Hematopoietic multipotent progenitor cell treated with erythropoietin and hydrocortisone succinate and interleukin-3 and kit ligand, for 17 days (in vitro differentiated cells): Measurements from ENCODE around the gene ADCK1.
"Not testable (repeated sequence)": the region's sequence is repeated elsewhere in the genome, so short reads cannot be mapped to it uniquely, and the experiment has no call there.

Source experiments
- DNase-seq: peaks from one replicate; pipeline ENCODE4 v3.0.0-alpha.2; 2015; ENCODE audit warnings: low spot score

Gene ADCK1

GRCh38 chr14:77903221-77903620 lies 103.3 kb downstream of the ADCK1 start:
- no peak for DNase-seq

DNA sequence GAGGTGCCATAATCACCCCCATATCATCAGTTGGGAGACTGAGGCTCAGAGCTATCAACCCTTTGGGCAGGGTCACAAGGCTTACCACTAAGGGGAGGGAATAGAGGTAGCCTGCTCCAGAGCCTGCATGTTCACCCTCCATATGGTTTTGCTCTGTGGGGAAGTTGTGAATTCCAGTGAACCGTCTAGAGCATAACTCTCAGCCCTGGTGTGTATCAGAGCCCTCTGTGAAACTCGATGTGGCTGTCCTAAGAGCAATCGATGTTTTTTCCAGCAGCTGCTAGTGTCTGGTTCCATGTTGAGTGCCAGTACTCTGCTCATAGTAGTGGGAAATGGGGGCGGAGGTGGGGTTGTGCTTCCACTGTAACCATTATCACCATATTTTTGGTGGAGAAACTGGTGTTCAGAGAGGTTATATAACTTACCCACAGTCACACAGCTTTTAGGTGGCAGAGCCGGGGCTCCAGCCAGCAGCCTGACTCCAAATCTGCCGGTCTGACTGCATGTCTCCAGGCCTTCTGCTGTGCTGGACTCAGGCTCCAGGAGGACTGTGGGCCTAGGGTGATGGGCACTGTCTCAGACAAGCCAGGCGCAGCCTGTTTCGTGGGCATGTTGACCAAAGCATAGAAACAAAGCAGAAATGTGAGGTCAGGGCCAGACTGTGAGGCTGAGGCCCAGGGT lies 104.2 kb downstream of the ADCK1 start:
- no peak for DNase-seq

DNA sequence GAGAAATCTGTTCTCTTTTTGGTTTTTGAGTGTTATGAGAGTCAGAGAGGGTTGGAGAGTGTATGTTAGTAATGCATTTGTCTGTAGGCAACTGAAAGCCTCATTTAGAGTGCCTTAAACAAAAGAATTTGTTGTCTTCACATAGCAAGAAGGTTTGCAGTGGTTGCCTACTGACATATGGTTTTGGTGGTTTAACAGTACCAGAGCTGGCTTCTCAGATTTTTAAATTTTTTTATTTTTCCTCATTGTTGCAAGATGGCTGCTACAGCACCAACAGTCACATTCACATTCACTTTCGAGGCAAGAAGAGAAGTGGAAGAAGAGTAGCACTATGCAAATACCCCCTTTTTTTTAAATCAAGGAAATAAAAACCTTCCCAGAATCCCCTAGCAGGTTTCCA lies 106.5 kb downstream of the ADCK1 start:
- DNase-seq: no peak

DNA sequence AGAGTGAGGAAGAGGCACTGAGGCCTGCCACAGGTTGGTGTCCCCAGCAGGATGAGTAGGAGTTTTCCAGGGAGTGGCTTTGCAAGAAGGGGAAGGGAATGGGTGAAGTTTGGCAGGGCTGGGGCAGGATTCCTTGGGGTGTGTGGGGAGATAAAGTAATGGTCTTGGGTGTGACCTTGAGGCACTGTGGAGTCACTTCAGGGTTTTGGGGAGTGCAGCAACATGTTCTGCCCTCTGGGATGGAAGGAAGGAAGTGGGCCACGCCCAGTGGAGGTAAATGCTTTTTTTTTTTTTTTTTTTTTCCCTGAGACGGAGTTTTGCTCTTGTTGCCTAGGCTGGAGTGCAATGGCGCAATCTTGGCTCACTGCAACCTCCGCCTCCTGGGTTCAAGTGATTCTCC lies 108.9 kb downstream of the ADCK1 start:
- DNase-seq: no peak

- no peak for DNase-seq
Observed at GRCh38 chr14:77909911-77910310, 110.0 kb downstream of the ADCK1 start.

DNA sequence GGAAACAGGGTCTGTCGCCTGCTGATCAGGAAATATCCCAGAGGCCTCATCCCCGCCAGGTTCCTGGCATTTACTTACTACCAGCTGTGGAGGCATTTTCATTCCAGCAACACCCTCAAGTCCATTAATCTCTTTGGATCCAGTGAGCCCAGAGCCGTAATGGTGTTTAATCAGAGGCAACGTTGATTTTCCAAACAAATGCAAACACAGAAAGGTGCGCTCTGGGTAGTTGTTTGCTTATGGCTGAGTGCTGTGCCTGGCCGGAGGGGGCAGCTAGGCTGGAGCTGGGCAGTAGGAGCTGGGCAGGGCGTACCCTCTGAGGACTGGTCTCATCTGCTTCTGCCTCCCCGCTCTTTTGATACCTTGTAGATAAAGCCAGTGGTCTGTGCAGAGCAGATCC lies 110.6 kb downstream of the ADCK1 start:
- no peak for DNase-seq

DNA sequence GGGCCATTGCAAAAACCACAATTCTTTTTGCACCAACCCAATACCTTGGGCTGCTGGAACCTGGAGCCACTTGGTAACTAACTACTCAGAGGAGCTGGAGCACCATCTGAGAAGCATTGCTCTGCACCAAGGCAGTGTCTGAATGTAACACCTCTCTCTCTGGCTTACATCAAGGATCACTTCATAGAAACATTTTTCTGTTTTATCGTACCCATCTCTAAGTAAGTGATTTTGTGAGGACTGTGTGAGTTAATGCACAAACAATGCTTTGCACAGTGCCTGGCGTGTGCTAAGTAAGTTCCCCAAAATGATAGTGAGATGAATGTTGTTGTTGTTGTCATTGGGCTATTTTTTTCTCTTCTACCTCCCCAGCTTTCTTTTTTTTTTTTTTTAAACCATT lies 111.4 kb downstream of the ADCK1 start:
- no peak for DNase-seq

DNA sequence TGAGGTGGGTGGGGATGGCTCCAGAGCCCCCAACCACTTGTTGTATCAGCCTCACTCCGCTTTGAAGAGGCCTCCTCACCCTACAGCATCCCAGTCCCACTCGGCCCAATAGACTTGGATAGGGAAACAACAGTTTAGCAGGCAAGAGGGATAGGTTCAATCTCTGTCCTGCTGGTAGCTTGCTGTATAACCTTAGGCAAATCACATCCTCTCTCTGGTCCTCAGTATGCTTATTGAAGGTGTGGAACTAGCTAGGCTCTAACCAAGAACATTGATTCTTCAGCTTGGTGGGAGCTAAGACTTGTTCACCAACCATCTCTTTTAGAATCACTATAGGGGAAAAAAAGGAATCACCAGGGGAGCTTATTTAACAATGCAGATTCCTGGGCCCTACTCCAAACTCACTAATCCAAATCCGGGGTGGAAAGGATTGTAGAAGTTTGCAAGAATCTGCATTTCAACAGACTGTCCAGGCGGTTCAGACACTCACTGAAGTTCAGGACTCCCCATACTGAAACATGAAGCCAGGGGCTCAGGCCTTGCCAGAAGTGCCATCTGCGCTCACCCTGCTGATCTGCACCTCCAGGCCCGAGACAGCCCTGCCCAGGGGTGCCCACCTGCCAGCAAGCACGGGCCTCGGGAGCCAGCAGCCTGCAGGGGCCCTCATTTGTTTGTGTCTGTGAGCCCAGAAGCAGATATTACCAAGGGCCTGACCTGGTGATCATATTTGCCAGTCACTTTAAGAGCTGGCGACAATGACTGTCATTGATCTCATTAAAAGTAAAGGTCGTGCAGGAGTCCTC lies 113.0 kb downstream of the ADCK1 start:
- DNase-seq: no peak

- DNase-seq: no peak
Observed at GRCh38 chr14:77914073-77914721, 114.3 kb downstream of the ADCK1 start.

- DNase-seq: not testable (repeated sequence)
Observed at GRCh38 chr14:77915390-77915789, 115.5 kb downstream of the ADCK1 start.

- DNase-seq: no peak
Observed at GRCh38 chr14:77917491-77918201, 117.7 kb downstream of the ADCK1 start.

GRCh38 chr14:77918448-77918847 lies 118.5 kb downstream of the ADCK1 start:
- DNase-seq: no peak

- DNase-seq: no peak
Observed at GRCh38 chr14:77920312-77920711, 120.4 kb downstream of the ADCK1 start.

DNA sequence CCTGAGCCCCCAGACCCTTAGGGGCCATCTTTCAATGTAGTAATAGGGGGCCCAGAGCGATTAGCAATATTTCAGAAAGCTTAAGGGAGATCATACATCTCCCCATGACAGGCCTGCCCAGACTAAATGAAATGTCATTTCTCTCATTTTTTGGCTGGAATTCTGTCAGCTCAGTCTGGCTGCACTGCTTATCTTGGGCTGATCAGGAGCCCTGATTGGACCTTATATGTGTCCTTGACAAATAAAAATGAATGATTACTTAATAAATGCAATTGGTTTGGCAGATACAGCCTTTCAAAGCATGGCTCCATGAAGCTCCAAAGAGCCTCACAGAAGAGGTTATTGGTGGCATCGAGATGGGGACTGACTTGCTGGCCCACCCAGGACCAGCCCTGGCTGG lies 121.9 kb downstream of the ADCK1 start:
- DNase-seq: no peak

DNA sequence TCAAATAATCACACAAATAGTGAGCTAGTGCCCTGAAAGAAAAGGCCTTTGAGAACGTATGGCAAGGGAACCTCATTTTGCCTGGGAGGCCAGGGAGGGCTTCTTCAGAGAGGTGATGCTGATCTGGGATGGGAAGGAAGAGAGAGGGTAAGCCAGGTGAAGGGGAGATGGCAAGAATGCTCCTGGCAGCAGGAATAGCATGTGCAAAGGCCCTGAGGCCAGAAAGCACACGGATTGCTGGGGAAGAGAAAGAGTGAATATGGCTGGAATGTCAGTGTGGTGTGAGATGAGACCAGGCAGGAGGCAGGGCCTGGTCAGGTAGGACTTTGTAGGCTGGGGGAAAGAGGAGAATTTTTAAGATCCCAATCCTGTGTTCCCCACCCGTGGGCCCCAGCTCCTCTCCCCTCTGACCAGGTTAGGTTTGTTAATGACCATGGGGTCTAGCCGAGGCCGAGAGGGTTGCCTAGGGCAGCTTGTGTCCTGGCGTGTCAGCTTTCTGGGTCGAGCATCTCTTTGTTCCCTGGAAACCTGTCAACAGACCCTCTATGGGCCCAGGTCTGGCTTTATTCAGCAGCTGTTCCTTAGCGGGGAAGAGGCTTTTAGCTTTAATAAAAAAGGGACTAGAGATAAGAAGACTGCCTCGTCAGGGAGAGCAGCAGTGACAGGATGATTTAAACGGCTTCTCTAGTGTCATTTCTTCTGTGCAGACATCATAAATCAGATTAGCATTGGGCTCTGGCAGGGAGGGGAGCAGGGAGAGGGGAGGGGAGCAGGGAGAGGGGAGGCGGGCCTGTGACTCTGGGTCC lies 123.4 kb downstream of the ADCK1 start:
- DNase-seq: no peak

- no peak for DNase-seq
Observed at GRCh38 chr14:77924141-77924948, 124.4 kb downstream of the ADCK1 start.

GRCh38 chr14:77926942-77927341 lies 127.0 kb downstream of the ADCK1 start:
- DNase-seq: no peak

DNA sequence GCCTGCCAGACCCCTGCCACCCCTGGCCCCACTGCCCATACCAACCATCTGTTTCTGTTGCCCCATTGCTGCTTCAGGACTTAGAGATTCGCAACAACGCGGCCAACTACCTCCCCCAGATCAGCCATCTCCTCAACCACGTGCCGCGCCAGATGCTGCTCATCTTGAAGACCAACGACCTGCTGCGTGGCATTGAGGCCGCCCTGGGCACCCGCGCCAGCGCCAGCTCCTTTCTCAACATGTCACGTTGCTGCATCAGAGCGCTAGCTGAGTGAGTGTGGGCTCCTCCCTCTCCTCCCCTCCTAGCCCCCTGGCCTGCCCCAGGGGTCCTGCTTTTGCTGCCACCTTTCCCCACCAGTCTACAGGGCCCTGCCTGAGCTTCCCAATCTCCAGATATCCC lies 131.5 kb downstream of the ADCK1 start:
- DNase-seq: no peak

GRCh38 chr14:77936138-77936639 lies 136.3 kb downstream of the ADCK1 start:
- DNase-seq: no peak

DNA sequence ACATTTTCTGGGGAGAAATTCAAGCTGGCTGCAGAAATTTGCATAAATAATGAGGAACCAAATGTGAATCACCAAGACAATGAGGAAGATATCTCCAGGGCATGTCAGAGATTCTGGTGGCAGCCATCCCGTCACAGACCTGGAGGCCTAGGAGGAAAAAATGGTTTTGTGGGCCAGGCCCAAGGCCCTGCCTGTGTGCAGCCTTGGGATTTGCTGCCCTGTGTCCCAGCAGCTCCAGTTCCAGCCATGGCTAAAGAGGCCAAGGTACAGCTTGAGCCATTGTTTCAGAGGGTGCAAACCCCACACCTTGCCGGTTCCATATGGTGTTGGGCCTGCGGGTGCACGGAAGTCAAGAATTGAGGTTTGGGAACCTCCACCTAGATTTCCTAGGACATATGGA lies 147.5 kb downstream of the ADCK1 start:
- DNase-seq: no peak
